ENCODE measurements around the gene IREB2. TPM values are rescaled to one million over a fixed set of nuclear protein-coding genes. Genes with fewer than 3 reads are reported as not detected.
"Not testable (repeated sequence)": the region's sequence is repeated elsewhere in the genome, so short reads cannot be mapped to it uniquely, and the experiment has no call there.

Gene IREB2
- total RNA-seq, 1 experiment from 2014 or later: 84.5 TPM

DNA sequence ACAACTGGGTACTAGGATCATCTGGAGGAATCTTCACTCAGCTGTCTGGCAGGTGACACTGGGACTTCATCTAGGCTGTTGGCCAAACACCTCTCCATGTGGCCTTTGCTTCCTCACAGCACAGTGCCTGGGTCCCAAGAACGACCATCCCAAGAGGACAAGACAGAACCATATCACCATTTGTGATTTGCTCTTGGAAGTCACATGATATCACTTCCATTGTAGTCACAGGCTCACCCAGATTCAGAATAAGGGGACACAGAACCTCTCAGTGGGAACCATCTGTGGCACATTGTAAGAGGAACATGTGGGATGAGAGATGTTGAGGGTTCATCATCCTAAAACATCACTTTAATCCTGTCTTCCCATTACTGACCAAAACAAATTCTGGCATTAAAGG lies 100.3 kb downstream of the IREB2 start:
- no peak overlapping the region for H3K4me3 Mint-ChIP-seq (ENCODE audit: low read depth, unreplicated experiment)

DNA sequence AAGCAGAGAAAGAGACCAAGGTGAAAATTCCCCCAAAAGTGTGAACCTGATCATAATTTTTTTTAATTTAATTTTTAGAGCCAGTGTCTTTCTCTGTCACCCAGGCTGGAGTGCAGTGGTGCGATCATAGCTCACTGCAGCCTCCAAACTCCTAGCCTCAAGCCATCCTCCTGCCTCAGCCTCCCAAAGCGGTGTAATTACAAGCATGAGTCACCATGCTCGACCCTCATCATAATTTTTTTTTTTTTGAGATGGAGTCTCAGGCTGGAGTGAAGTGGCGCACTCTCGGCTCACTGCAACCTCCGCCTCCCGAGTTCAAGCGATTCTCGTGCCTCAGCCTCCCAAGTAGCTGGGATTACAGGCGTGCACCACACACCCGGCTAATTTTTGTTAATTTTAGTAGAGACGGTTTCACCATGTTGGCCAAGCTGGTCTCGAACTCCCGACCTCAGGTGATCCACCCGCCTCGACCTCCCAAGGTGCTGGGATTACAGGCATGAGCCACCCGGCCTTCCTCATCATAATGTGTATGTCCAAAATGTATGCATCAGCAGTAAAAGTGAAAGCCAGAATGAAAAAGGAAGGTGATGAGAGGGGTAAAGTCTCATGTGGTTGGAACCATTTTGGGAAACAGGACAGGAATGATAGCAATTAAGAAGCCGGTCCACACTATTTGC lies 101.6 kb downstream of the IREB2 start:
- intact Hi-C loops (cut with micrococcal nuclease; ENCODE audit: unreplicated experiment); DNase-seq; H3K27me3 Mint-ChIP-seq (ENCODE audit: unreplicated experiment); H3K9me3 Mint-ChIP-seq (ENCODE audit: low read depth, unreplicated experiment): not testable (repeated sequence)
- BruUV-seq (replicated peaks): TSS peak; percentile 66
- Mint-ChIP-seq H3K36me3 (ENCODE audit: insufficient read depth, unreplicated experiment) (peaks cover 40% of the 10 kb centered on the region), H3K4me1 (ENCODE audit: low read depth, unreplicated experiment) (peaks cover 15% of the 10 kb centered on the region), H3K27ac (ENCODE audit: unreplicated experiment) (peak overlapping the region; percentile 90), H3K4me3 (ENCODE audit: low read depth, unreplicated experiment) (peak overlapping the region; percentile 79)
- CTCF ChIA-PET: interaction anchor here (0.7 to 1.9 kb wide), 2 partner anchors 25 to 90 kb away, joined by 3 to 16 read pairs; partner anchors contain the start of gene CHRNA5

More for the DNA sequence above, 100.3 kb downstream of the IREB2 start:
- peaks cover 15% of the 10 kb centered on the region for H3K4me1 Mint-ChIP-seq (ENCODE audit: low read depth, unreplicated experiment)
- no TSS peak for BruUV-seq (replicated peaks)
- intact Hi-C loops (cut with micrococcal nuclease; ENCODE audit: unreplicated experiment): no loop called here
- H3K27ac Mint-ChIP-seq (ENCODE audit: unreplicated experiment): no peak overlapping the region
- CTCF ChIA-PET: no interaction called here
- H3K9me3 Mint-ChIP-seq (ENCODE audit: low read depth, unreplicated experiment): no peaks in the 10 kb centered on the region
- TF ChIP-seq, protein P1, sequence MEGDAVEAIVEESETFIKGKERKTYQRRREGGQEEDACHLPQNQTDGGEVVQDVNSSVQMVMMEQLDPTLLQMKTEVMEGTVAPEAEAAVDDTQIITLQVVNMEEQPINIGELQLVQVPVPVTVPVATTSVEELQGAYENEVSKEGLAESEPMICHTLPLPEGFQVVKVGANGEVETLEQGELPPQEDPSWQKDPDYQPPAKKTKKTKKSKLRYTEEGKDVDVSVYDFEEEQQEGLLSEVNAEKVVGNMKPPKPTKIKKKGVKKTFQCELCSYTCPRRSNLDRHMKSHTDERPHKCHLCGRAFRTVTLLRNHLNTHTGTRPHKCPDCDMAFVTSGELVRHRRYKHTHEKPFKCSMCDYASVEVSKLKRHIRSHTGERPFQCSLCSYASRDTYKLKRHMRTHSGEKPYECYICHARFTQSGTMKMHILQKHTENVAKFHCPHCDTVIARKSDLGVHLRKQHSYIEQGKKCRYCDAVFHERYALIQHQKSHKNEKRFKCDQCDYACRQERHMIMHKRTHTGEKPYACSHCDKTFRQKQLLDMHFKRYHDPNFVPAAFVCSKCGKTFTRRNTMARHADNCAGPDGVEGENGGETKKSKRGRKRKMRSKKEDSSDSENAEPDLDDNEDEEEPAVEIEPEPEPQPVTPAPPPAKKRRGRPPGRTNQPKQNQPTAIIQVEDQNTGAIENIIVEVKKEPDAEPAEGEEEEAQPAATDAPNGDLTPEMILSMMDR (IDR thresholded peaks at IDR 0.05; ENCODE audit: unreplicated experiment): no peak
- DNase-seq: no peak
- peaks cover 37% of the 10 kb centered on the region for H3K36me3 Mint-ChIP-seq (ENCODE audit: insufficient read depth, unreplicated experiment)
- no peaks in the 10 kb centered on the region for H3K27me3 Mint-ChIP-seq (ENCODE audit: unreplicated experiment)

GRCh38 chr15:78540141-78540870 lies 102.3 kb downstream of the IREB2 start, which contains the start of gene PSMA4:
TSS of gene PSMA4 (plus strand) at chr15:78540444. CDS start at chr15:78541928, 1,484 bp downstream.
- intact Hi-C loops (cut with micrococcal nuclease; ENCODE audit: unreplicated experiment): no loop called here
- Mint-ChIP-seq H3K9me3 (ENCODE audit: low read depth, unreplicated experiment) (no peaks in the 10 kb centered on the region), H3K27ac (ENCODE audit: unreplicated experiment) (peak within 1 kb of the TSS; percentile 90), H3K36me3 (ENCODE audit: insufficient read depth, unreplicated experiment) (peaks cover 43% of the 10 kb centered on the region), H3K4me1 (ENCODE audit: low read depth, unreplicated experiment) (peaks cover 15% of the 10 kb centered on the region), H3K4me3 (ENCODE audit: low read depth, unreplicated experiment) (peak within 1 kb of the TSS; percentile 79), H3K27me3 (ENCODE audit: unreplicated experiment) (no peaks in the 10 kb centered on the region)
- TF ChIP-seq, protein P1 (IDR thresholded peaks at IDR 0.05; ENCODE audit: unreplicated experiment): no peak
- CTCF ChIA-PET: interaction anchor here (0.6 to 1.9 kb wide), 3 partner anchors 25 to 333 kb away, joined by 3 to 16 read pairs (median 3); partner anchors contain the start of gene CHRNA5
- no TSS peak for BruUV-seq (replicated peaks)
- DNase-seq: peak; percentile 95

GRCh38 chr15:78540871-78541743 lies 103.1 kb downstream of the IREB2 start:
- intact Hi-C loops (cut with micrococcal nuclease; ENCODE audit: unreplicated experiment): no loop called here
- Mint-ChIP-seq H3K4me1 (ENCODE audit: low read depth, unreplicated experiment) (peaks cover 15% of the 10 kb centered on the region), H3K27me3 (ENCODE audit: unreplicated experiment) (no peaks in the 10 kb centered on the region), H3K4me3 (ENCODE audit: low read depth, unreplicated experiment) (peak overlapping the region; percentile 79), H3K9me3 (ENCODE audit: low read depth, unreplicated experiment) (no peaks in the 10 kb centered on the region), H3K36me3 (ENCODE audit: insufficient read depth, unreplicated experiment) (peaks cover 51% of the 10 kb centered on the region), H3K27ac (ENCODE audit: unreplicated experiment) (peak overlapping the region; percentile 90)
- no TSS peak for BruUV-seq (replicated peaks)
- CTCF ChIA-PET: interaction anchor here (1.0 to 1.9 kb wide), 2 partner anchors 24 to 33 kb away, joined by 3 to 16 read pairs; partner anchors contain the start of gene CHRNA5
- DNase-seq: no peak
- TF ChIP-seq, protein P1 (IDR thresholded peaks at IDR 0.05; ENCODE audit: unreplicated experiment): no peak
